Upper lobe of left lung (tissue), 6 donors: Measurements from ENCODE around the gene CTU2. TPM values are rescaled to one million over a fixed set of nuclear protein-coding genes. Genes with fewer than 3 reads are reported as not detected.

Source experiments
- ATAC-seq, 2 donors: fragments of 200-7000 bp; cut with Tn5 transposase; one replicate each; pipeline ENCODE4 v1.9.1; 2022; ENCODE audit warnings: mild to moderate bottlenecking in 2 of 2, moderate library complexity in 2 of 2; ENCODE audit not compliant: low FRiP score in 2 of 2
- DNase-seq, 2 donors: peaks; one replicate each; pipeline ENCODE4 v3.0.0-alpha.2; 2019 to 2020
- H3K27ac ChIP-seq, 4 donors: fragments of 200-600 bp; sonication (generic); one replicate each; pipeline ENCODE4 v1.5.1; 2016 to 2019
- H3K27me3 ChIP-seq, 4 donors: fragments of 200-600 bp; sonication (generic); one replicate each; pipeline ENCODE4 v1.5.1; 2017 to 2019
- H3K36me3 ChIP-seq, 4 donors: fragments of 200-600 bp; sonication (generic); one replicate each; pipeline ENCODE4 v1.5.1; 2016 to 2019
- H3K4me1 ChIP-seq, 4 donors: fragments of 200-600 bp; sonication (generic); one replicate each; pipeline ENCODE4 v1.5.1; 2018 to 2019
- H3K4me3 ChIP-seq, 4 donors: fragments of 200-600 bp; sonication (generic); one replicate each; pipeline ENCODE4 v1.5.1; 2017 to 2019; ENCODE audit warnings: mild to moderate bottlenecking in 2 of 4, moderate library complexity in 1 of 4
- H3K9me3 ChIP-seq, 4 donors: fragments of 200-600 bp; sonication (generic); one replicate each; pipeline ENCODE4 v1.5.1; 2018 to 2019
- EP300 ChIP-seq, 4 donors: sonication (generic); formaldehyde crosslinking; IDR thresholded peaks; one replicate each; pipeline ENCODE4 v1.5.1; 2017; ENCODE audit warnings: antibody characterized with exemption in 4 of 4, control low read depth in 2 of 4
- POLR2A ChIP-seq, 4 donors: fragments of 450-650 bp; IDR thresholded peaks; one replicate each; pipeline ENCODE4 v1.5.1; 2016 to 2017; ENCODE audit warnings: antibody characterized with exemption in 4 of 4, mild to moderate bottlenecking in 2 of 4
- POLR2AphosphoS5 ChIP-seq, 2 donors: sonication (generic); formaldehyde crosslinking; IDR thresholded peaks; one replicate each; pipeline ENCODE4 v1.5.1; 2017; ENCODE audit warnings: antibody characterized with exemption in 2 of 2
- WGBS, 2 donors: methylation state at CpG; one replicate each; pipeline ENCODE4 v1.1.5; 2017 to 2018; 5-methylcytosine and 5-hydroxymethylcytosine counted together
- total RNA-seq, 6 donors: library from RNA; depleted of rRNA in 4 of 6; stranded (reverse); fragments of >200 nt in 4 of 6; gene quantifications; one replicate each; pipeline versions ENCODE4 v1.1.0 to v1.2.1, GENCODE V29; 2016 to 2021
- TF ChIP-seq, protein P1 (sequence below), 6 experiments: fragments of 450-650 bp in 4 of 6; fragments of 200-600 bp in 2 of 6; sonication (generic) in 2 of 6; IDR thresholded peaks; one replicate each; pipeline ENCODE4 v1.5.1; 2016 to 2019; ENCODE audit warnings: antibody characterized with exemption in 6 of 6
- donor health status: DM: no; HTN: no; CAD: no; lungs with moderate emphysema.
- donor health status: DM: no; HTN: yes; CAD: no; lungs with severe emphysema.

The CTU2 gene
- total RNA-seq, 6 donors from 2014 or later: 9.4 to 31.4 (median 20.6) TPM

DNA sequence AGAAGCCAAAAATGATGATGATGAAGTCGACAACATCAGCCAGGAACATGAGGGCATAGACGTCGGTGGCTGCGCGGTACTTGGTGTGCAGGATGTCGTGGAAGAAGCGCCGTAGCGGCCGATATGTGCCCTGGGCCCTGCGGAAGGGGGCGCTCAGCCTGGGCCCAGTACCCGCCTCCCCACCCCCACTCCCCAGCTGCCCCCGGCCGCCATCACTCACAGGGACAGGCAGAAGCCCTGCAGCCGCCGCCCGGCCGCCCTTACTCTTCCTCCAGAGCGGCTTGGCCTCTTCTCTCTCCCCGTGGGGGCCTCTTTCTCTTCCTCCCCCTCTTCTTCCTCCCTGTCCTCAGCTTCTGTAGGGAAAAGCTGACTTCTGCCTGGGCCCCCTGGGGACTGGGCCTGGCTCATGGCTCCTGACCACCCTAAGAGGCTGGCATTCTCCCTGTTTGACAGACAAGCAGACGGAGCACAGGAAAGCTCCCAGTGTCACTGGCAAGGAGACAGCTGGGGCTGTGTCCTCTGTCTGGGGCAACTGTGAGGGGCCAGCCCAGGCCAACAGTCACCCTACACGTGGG, 14.2 kb downstream of the CTU2 start:
- Histone ChIP-seq H3K27ac (no peak overlapping the region), H3K4me3 (no peak overlapping the region), H3K4me1 (no peaks in the 10 kb centered on the region), H3K36me3 (peaks cover 27 to 100% (median 99%) of the 10 kb centered on the region in 4 donors), H3K27me3 (no peaks in the 10 kb centered on the region), H3K9me3 (no peaks in the 10 kb centered on the region)
- DNase-seq (peak in 1 of 2 donors; percentile 74), ATAC-seq (no peak)
- 93 to 95% methylated on average over 20 to 21 of the region's 23 CpGs for WGBS, 2 donors
- no peak for TF ChIP-seq EP300 (IDR thresholded peaks at IDR 0.05)
- TF ChIP-seq, protein P1, sequence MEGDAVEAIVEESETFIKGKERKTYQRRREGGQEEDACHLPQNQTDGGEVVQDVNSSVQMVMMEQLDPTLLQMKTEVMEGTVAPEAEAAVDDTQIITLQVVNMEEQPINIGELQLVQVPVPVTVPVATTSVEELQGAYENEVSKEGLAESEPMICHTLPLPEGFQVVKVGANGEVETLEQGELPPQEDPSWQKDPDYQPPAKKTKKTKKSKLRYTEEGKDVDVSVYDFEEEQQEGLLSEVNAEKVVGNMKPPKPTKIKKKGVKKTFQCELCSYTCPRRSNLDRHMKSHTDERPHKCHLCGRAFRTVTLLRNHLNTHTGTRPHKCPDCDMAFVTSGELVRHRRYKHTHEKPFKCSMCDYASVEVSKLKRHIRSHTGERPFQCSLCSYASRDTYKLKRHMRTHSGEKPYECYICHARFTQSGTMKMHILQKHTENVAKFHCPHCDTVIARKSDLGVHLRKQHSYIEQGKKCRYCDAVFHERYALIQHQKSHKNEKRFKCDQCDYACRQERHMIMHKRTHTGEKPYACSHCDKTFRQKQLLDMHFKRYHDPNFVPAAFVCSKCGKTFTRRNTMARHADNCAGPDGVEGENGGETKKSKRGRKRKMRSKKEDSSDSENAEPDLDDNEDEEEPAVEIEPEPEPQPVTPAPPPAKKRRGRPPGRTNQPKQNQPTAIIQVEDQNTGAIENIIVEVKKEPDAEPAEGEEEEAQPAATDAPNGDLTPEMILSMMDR (IDR thresholded peaks at IDR 0.05): no peak
- no peak for TF ChIP-seq POLR2AphosphoS5 (IDR thresholded peaks at IDR 0.05)
- no peak for TF ChIP-seq POLR2A (IDR thresholded peaks at IDR 0.05)

DNA sequence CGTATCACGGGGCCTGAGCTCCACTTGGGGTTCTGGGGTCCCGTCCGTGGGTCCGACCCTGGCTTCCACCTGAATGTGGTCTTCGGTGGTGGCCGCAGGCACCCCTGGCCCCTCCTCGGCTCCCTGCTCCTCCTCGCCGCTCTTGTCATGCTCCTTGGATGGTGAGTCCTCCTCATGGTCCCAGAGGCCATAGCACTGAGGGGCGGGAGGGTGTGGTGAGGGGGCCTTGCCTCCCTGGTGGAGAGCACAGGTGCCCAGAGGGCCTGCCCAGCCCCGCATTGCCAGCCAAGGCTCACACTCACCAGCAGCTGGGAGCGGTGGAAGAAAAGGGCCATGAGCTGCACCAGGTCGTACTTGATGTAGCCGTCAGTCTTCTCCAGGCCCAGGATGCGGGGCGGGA, 14.9 kb downstream of the CTU2 start:
- no peak for ATAC-seq
- peak in 1 of 2 donors; percentile 67 for DNase-seq

DNA sequence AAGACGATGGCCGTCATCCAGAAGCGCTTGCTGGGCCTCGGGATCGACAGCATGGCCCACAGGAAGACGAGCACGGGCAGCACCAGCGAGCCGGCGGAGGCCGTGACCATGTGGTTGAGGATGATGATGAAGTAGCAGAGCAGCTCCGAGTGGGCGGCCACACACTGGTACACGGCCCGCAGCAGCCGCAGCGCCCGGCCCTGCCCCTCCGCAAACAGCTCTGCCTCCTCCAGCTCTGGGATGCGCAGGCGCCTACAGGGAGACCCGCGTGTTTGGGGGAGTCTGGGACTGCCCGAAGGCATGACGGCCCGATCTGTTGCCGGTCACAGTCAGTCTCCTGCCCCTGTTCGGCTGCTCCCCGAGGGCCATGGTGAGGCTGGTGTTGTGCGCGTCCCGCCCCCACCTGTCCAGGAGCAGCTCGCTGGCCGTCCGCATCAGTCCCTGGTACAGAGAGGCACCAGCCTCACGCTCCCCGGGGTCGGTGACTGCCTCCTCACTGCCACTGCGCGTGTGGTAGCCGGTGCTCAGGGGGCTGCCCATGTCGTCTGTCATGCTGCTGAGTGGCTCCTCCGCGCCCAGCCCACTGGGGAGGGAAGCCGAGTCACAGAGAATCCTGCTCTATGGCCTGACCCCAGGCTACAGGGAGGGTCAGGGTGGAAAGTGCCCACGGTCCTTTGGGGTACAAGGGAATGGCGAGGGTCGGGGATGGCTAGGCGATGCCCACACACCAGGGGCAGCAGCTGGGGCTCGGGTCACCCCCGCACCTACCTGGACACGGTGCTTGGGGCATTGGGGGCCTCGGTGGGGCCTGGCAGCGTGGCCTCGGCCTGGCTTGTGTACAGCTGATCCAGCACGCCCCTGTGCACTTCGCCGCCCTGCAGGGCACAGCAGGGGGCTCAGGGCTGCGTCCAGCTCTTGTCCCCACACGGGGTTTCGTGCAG, 15.8 kb downstream of the CTU2 start:
- Histone ChIP-seq H3K4me3 (no peak overlapping the region), H3K36me3 (peaks cover 11 to 100% (median 99%) of the 10 kb centered on the region in 4 donors), H3K27ac (no peak overlapping the region), H3K4me1 (no peaks in the 10 kb centered on the region), H3K27me3 (no peaks in the 10 kb centered on the region), H3K9me3 (no peaks in the 10 kb centered on the region)
- TF ChIP-seq POLR2AphosphoS5 (IDR thresholded peaks at IDR 0.05) (no peak), EP300 (IDR thresholded peaks at IDR 0.05) (no peak), POLR2A (IDR thresholded peaks at IDR 0.05) (no peak)
- TF ChIP-seq, protein P1 (IDR thresholded peaks at IDR 0.05): no peak
- WGBS, 2 donors: 94 to 98% methylated on average over 24 to 50 of the region's 61 CpGs
- ATAC-seq: no peak
- peak in 1 of 2 donors; percentile 85 for DNase-seq

More for the DNA sequence above, 14.9 kb downstream of the CTU2 start:
- no peaks in the 10 kb centered on the region for H3K4me1 ChIP-seq
- no peaks in the 10 kb centered on the region for H3K9me3 ChIP-seq
- H3K27ac ChIP-seq: no peak overlapping the region
- H3K4me3 ChIP-seq: no peak overlapping the region
- H3K27me3 ChIP-seq: no peaks in the 10 kb centered on the region
- no peak for TF ChIP-seq POLR2AphosphoS5 (IDR thresholded peaks at IDR 0.05)
- TF ChIP-seq EP300 (IDR thresholded peaks at IDR 0.05): no peak
- no peak for TF ChIP-seq POLR2A (IDR thresholded peaks at IDR 0.05)
- TF ChIP-seq, protein P1 (IDR thresholded peaks at IDR 0.05): no peak
- peaks cover 20 to 100% (median 99%) of the 10 kb centered on the region in 4 donors for H3K36me3 ChIP-seq
- 94 to 98% methylated on average over 11 to 14 of the region's 17 CpGs for WGBS, 2 donors

DNA sequence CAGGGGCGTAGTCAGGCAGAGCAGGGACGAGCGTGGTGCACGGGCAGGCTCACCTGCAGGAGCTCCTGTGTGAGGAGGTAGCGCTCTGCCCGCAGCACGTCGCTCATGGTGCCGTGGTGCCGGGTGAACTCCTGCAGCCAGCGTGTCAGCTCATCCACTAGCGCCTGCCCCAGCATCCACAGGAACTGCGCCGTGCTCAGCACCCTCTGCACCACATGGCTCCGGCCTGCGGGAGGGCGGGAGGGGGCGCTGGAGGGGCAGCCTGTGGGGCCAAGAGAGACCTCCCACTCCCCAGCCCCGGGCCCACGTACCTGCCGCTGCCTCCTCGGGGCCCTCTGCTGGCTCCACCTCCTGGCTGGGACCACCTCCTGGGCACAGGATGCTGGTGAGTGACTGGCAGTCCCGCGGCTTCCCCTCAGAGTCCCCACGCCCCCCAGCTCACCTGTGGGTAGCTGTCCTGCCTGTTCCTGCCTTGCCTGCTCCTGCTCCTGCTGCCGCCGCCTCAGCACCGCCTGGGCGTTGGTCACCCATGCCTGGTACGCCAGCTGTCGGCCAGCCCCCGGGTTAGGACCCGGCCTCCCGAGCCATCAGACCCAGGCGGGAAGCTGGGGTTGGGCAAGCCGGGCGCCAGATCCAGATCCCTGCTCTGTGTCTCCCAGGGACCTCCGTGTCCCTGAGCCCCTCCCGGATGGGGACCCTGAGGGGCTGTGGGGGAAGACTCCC, 16.6 kb downstream of the CTU2 start:
- no peaks in the 10 kb centered on the region for H3K4me1 ChIP-seq
- TF ChIP-seq POLR2A (IDR thresholded peaks at IDR 0.05) (no peak), POLR2AphosphoS5 (IDR thresholded peaks at IDR 0.05) (no peak)
- H3K36me3 ChIP-seq: peaks cover 9 to 100% (median 99%) of the 10 kb centered on the region in 4 donors
- ATAC-seq: no peak
- H3K27me3 ChIP-seq: no peaks in the 10 kb centered on the region
- H3K4me3 ChIP-seq: no peak overlapping the region
- DNase-seq: peak in 1 of 2 donors; percentile 78
- no peak overlapping the region for H3K27ac ChIP-seq
- 91 to 94% methylated on average over 7 to 33 of the region's 39 CpGs for WGBS, 2 donors
- no peaks in the 10 kb centered on the region for H3K9me3 ChIP-seq

DNA sequence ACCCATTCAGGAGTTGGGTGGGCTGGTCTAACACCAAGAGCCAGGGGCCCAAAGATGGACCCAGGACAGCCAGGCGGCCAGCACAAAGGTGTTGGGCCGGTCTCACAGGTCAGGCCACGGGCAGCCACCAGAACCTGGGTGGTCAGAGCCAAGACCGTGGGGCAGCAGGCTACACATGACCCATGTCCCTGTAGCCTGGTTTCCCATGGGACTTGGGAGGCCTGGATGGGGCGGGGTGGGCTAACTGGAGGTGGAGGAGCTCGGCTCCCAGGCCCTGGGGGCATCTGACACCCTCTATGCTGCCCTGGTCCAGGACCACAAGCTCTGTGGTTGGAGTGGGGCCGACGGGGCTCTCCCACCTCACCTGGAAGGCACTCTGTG, 17.2 kb downstream of the CTU2 start:
- no peak overlapping the region for H3K27ac ChIP-seq
- DNase-seq: peak in 1 of 2 donors; percentile 54
- no peaks in the 10 kb centered on the region for H3K9me3 ChIP-seq
- 96 to 100% methylated on average over 3 to 7 of the region's 8 CpGs for WGBS, 2 donors
- TF ChIP-seq, protein P1 (IDR thresholded peaks at IDR 0.05): no peak
- no peak for TF ChIP-seq EP300 (IDR thresholded peaks at IDR 0.05)
- no peak for TF ChIP-seq POLR2A (IDR thresholded peaks at IDR 0.05)
- no peak for TF ChIP-seq POLR2AphosphoS5 (IDR thresholded peaks at IDR 0.05)
- H3K27me3 ChIP-seq: no peaks in the 10 kb centered on the region
- no peak overlapping the region for H3K4me3 ChIP-seq
- H3K36me3 ChIP-seq: peaks cover 9 to 98% (median 96%) of the 10 kb centered on the region in 4 donors
- H3K4me1 ChIP-seq: no peaks in the 10 kb centered on the region
- no peak for ATAC-seq
